Ureter (tissue), 1 donor: ENCODE data around the gene ELFN1. TPM values are rescaled to one million over a fixed set of nuclear protein-coding genes. Genes with fewer than 3 reads are reported as not detected.
"Not testable (repeated sequence)": the region's sequence is repeated elsewhere in the genome, so short reads cannot be mapped to it uniquely, and the experiment has no call there.

Source experiments
- DNase-seq: peaks from one replicate; pipeline ENCODE4 v3.0.0-alpha.2; 2020; ENCODE audit warnings: low spot score
- total RNA-seq: library from RNA; stranded (reverse); gene quantifications from one replicate; pipeline ENCODE4 v1.2.4, GENCODE V29; 2023
- donor health status: DM: yes; HTN: yes; CAD: no.

The ELFN1 gene
- total RNA-seq, 1 donor from 2014 or later: 1.7 TPM

GRCh38 chr7:1708596-1709251, 38.6 kb downstream of the ELFN1 start:
- no peak for DNase-seq

- DNase-seq: no peak
These were observed 39.2 kb downstream of the ELFN1 start for GRCh38 chr7:1709281-1709680.

- no peak for DNase-seq
These were observed 39.8 kb downstream of the ELFN1 start for GRCh38 chr7:1709900-1710299.

GRCh38 chr7:1710936-1711335, 40.9 kb downstream of the ELFN1 start:
- DNase-seq: no peak

- no peak for DNase-seq
These were observed 42.9 kb downstream of the ELFN1 start for GRCh38 chr7:1712907-1713501.

GRCh38 chr7:1713502-1714484, 43.7 kb downstream of the ELFN1 start:
- no peak for DNase-seq

- no peak for DNase-seq
These were observed 44.7 kb downstream of the ELFN1 start for GRCh38 chr7:1714583-1715330.

- no peak for DNase-seq
These were observed 45.2 kb downstream of the ELFN1 start for GRCh38 chr7:1715331-1715625.

GRCh38 chr7:1715671-1716074, 45.6 kb downstream of the ELFN1 start:
- DNase-seq: no peak

GRCh38 chr7:1716263-1717094, 46.4 kb downstream of the ELFN1 start:
- no peak for DNase-seq

- no peak for DNase-seq
These were observed 47.0 kb downstream of the ELFN1 start for GRCh38 chr7:1717095-1717483.

GRCh38 chr7:1717903-1718676, 48.0 kb downstream of the ELFN1 start:
- no peak for DNase-seq

- not testable (repeated sequence) for DNase-seq
These were observed 48.8 kb downstream of the ELFN1 start for GRCh38 chr7:1718850-1719249.

- DNase-seq: not testable (repeated sequence)
These were observed 49.2 kb downstream of the ELFN1 start for GRCh38 chr7:1719256-1719655.

GRCh38 chr7:1719913-1720312, 49.8 kb downstream of the ELFN1 start:
- DNase-seq: no peak

- no peak for DNase-seq
These were observed 50.2 kb downstream of the ELFN1 start for GRCh38 chr7:1720326-1720725.

- no peak for DNase-seq
These were observed 51.1 kb downstream of the ELFN1 start for GRCh38 chr7:1721047-1721690.

GRCh38 chr7:1723254-1723653, 53.2 kb downstream of the ELFN1 start:
- no peak for DNase-seq

GRCh38 chr7:1724118-1724910, 54.2 kb downstream of the ELFN1 start:
- DNase-seq: no peak
